GM19043 (cell line): ENCODE results near the gene GRIK3.

Source experiments
- ATAC-seq: cut with Tn5 transposase; IDR thresholded peaks from one replicate; pipeline ENCODE4 v1.9.1; 2021; ENCODE audit warnings: low read depth; ENCODE audit not compliant: unreplicated experiment

Gene GRIK3

DNA sequence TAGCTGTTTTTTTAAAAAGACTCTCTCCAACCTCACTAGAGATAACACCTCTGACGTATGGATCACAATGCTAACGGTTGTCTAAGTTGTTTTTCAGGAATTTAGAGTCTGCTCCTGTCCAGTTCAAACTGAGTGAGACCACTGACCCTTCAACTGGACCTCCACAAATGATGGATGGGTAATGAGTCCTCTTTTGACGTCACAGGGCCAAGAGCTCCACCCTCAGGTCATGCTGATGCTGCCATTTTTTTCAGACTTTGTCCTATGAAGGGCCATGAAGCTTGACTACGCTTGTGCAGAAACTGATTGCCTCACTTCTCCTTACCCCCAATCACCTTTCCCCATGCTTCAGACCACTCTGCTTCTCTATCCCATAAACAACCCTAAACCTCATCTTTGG lies 16.6 kb downstream of the GRIK3 start:
- no peak for ATAC-seq

DNA sequence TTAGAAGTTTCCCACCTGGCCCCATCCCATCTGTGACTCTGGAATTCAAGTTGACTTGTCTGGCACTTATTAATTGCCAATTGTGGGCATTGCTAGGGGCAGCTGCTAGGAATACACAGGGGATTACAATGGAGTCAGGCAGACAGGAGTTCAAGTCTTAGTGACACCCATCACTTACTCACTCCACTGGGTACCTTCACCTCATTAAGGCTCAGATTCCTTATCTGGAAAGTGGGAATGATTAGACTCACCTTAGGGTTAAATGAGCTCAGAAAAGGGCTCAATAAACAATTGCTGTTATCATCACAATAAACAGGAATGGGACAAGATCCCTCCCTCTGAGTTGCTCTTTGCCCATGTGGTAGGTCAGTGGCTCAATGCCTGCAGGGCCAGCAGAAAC lies 18.2 kb downstream of the GRIK3 start:
- no peak for ATAC-seq

DNA sequence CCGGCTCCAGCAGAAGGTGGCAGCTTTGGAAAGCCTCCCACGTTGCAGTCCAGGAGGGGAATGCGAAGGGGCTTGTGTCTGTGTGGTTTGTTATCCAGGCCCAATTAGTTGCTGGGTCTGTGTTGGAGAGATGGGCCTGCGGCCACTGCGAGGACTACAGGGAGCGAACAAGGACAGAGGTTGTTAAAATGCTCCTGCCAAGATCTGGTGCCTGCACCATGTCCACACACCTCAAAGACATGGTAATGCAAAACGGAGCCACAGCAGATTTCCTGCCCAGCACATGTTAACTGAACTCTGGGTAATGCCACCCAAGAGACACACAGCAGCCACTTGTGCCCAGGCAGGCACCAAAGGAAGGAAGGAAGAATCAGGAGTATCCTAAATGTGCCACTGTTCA lies 18.6 kb downstream of the GRIK3 start:
- no peak for ATAC-seq

DNA sequence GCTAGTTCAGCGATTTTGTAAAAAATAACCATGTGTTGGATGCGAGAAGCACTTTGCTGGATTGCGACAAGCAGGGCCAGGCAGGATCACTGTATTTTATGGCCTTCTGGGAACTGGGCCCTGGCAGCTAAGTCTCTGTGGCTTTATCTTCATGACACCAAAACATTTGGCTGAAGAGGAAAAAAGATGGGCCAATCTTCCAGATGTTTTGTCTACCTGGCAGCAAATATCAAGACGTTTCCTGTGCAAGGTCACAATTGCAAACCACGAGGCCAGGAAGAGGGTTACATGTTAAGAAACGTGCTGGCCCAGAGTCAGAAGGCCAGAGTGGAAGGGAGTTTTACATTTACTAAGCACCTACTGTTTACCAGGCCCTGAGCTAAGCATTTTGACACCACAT lies 22.1 kb downstream of the GRIK3 start:
- no peak for ATAC-seq

DNA sequence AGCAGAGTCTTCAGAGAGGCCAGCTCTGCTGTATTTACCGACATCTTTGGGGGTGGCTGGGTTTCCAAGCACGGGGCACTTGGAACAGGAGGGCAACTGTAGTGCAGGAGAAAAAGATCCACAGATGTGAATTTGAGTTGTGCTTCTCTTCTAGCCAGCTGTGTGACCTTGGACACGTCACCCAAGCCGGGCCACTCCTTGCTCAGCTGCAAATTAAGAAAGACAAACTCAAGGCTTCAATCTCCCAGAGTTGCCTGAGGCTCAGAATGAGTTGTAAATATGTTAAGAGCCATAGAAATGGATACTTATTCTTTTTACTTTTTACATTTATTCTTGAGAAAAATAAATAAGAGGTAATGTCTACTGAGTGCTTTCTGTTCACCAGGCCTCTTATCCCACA lies 24.3 kb downstream of the GRIK3 start:
- no peak for ATAC-seq

DNA sequence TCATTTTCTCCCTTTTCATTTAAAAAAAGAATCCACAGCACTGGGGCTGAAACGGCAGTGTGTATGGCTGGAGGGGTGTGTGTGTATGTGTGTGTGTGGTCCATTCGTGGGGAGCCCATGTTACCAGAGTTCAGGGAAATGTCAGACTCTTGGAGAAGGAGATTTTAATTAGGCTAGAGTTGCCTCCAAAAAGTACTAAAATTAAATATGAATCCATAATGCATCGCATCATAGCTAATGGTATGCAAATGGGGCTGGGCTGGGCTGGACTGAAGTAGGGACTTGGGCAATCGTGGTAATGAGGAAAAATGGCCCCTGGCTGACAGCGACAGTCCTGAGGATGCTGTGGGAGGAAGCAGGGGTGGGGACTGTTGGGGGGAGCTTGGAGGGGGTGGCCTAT lies 24.8 kb downstream of the GRIK3 start:
- ATAC-seq = no peak

DNA sequence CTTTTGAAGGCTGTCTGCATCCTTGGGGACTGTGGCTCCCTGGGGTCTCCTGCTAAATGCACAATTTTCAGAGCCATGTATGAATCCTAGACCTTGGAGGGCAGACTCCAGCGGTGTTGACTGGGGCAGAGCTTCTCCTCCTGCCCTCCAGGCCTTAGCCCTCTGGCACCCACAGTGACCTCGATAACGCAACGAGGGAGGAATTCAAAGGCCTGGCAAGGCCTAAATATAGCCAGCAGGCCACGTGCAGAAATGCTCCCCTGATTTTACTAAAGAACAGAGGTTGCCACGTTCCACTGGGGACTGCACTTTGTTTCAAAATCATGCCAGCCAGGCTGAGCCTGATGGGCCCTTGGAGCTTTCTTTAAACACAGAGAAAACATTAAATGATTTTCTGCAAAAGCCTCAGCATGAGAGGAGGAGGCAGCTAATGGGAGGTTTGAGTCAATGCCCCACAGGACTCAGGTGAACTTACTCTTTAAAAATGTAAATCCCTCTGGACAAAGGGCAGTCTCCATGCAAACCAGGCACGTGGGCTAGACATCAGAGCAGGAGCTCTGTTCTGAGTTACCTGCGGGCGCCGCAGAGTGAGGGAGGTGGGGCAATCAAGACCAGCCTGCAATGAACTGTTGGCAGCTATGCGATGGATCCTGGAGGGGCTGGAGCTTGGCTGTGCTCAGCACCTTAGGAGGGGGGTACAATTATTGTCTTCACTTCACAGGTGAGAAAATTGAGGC lies 28.0 kb downstream of the GRIK3 start:
- ATAC-seq = no peak

DNA sequence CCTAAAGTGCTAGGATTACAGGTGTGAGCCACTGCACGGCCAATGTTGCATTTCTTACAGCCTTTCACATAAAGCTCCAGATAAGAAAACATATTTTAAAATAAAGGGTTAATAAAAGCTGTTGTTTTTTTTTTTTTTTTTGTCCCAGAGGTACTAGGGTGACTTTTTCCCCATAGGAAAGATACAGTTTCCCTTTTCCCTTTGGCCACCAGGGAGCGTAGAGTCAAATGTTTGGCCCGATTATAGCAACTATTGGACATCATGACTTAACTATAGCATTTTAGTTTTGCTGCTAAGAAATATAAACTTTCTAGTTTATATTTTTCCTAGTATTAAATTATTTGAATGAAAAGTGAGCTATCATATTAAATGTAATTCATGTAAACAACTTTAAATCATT lies 31.4 kb downstream of the GRIK3 start:
- ATAC-seq = no peak

DNA sequence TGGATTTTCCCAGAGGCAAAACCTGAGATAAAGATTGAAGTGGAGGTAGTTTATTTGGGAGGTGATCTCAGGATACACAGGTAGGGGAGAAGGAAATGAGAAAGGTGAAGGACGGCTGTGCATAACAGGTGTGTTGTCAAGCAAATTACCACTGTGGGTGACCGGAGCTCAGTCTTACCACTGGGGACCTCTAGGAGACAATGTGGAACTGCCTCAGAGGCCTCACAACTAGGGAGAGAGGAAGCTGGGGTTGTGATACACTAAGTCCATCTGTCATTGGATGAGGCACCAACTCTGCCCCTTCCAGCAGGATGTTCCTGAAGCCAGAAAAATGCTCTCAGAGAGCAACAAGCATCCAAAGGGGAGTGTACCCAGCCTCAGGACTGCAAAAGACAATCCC lies 32.6 kb downstream of the GRIK3 start:
- no peak for ATAC-seq

DNA sequence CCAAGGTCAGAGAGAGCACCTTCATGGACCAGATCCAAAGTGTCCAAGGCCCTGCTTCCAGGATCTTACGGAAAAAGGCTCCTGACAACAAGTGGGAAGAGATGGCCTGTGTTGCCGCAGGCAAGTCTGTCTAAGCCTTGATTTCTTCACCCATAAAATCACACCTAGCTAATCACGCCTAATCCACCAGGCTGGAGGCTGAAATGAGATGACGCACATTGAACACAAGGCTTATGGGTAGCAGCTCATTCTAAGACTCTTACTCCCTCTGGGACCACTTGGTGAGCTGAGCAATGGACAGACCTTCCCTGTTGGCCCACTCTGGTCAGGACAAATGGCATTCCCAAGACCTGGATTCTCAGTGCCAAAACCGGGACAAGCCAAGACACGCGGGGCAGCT lies 38.2 kb downstream of the GRIK3 start:
- ATAC-seq = no peak

DNA sequence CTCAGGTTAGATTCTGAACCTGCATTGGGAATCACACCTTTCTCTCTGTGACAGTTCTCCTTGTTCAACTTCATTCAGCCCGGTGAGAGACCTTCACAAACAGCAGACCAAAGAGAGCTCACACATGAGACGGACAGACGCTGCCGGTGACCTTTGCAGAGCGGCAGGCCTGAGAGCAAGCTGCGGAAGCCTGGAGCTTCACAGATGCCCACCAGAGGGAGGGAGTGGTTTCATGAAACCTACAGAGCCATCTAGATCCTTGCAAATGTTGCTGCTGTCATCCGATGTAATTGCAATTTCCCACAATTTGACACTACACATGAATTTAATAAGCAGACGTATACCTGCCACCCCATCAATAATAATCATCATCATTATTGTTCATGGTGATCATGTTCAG lies 39.4 kb downstream of the GRIK3 start:
- no peak for ATAC-seq

DNA sequence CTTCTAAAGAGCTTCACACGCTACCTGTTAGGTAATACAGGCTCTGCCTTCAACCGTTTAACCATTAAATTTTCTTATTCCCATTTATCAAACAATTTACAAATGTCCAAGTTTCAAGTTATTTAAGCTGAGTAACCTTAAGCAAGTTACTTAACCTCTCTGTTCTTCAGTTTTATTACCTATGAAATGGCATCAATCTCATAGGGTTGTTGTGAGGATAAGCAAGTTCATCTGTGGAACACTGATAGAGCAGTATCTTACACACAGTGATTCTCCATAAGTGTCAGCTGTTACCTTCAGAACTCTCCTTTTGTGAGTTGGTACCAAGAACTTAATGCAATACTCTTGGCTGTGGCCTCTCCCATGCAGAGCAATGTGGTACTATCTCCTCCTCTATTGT lies 40.0 kb downstream of the GRIK3 start:
- ATAC-seq = no peak

DNA sequence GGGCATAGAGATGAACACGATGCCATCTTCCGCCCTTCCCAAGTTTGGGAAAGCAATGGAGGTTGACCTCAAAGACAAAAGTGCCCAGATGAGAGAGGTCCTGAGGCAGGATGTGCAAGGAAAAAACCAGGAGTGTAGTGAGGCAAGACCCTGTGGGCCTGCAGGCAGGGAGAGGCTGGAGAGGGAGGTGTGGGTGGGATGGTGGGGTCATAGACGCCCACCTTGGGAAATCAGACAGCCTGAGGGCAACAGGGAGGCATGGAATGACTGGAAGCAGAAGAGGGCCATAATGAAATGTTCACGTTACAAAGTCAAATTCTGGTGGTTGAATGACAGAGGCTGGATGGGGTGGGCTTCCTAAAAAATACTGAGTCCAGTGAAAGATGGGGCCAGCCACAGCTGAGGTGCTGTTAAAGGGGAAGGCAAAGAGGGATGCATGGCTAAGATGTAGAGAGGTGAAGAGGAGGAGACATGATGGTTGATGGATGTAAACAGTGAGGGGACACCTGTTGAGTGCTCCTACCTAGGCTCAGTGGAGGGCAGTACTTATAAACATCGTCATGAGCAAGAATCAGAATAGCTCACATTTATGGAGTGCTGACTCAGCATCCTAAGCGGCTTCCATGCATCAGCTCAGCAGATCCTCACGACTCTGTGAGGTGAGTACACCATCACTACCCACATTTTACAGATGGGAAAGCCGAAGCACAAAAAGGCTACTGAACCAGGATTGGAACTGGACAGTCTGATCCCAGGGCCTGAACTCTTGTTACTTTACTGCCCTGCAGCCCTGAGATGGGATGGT lies 42.0 kb downstream of the GRIK3 start:
- no peak for ATAC-seq

DNA sequence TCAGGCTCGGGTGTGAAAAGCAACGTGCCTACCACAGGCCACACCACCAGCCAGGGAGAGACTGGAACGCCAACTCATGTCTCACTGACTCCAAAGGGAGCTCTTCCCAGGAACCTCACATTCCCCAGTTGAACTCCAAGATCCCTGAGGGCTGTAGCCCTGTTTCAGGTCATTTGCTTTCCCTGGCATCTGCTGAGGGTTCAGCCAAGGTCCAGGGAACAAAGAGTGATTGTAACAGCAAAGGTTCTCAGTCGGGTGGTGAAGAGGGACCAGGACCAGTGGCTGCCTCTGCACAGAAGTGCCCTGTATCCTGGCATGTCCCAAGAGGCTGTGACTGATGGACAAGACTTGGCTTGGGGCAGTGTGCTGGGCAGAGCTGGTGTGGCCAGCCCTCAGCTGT lies 42.8 kb downstream of the GRIK3 start:
- ATAC-seq = no peak

DNA sequence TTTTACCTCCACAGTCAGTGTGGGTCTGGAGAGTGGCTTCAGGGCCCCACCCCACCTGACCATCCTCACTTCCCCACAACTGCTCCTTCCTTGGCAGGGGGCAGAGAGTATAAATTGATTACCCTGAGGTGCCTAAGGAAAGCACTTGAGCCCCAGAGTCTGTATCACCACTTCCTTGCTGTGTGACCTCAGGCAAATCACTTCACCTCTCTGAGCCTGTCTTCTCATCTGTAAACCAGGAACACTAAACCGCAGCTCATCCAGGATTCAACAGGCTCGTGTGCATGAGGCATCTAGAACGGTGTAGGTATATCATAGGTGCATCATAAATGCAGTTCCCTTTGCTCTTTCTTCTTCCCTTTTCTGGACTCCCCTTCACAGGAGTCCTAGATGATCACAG lies 43.4 kb downstream of the GRIK3 start:
- ATAC-seq = no peak

DNA sequence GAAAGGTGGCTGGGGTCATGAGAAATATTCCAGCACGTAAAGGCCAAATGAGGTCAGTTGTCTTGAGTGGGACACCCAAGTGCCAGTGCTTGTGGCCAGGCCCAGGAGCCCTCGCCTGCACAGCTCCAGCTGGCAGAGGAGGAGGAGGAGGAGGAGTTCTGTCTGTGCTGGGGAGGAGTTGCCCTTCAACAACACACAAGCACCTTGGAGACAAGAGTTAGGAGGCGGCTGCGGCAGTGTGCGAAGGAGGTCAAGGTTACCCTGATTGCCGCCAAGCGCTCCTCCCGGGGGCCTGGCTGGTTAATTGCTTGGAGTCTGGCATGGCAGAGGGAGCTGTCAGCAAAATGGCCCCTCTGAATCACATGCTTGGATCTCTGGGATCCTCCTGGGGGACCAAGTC lies 45.1 kb downstream of the GRIK3 start:
- ATAC-seq = no peak

DNA sequence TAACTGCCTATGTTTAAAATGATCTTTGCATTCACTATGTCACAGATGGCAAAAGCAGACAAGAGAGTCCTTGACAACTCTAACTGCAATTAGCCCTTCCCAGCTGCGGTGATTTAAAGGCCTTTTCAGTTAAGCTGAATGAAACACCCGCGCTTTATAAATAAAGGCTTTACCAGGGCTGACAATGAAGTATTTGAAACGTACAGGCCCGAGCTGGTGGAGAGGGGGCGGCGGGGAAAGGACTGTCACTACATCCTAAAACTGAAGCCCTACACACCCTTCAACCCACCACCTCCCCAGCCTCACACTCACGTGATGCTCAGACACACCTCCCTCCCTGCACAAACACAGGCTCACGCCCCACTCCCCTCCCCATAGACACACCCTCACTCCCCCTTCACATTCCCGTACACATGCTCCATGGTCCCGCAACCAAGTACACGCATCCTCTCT lies 45.5 kb downstream of the GRIK3 start:
- no peak for ATAC-seq

DNA sequence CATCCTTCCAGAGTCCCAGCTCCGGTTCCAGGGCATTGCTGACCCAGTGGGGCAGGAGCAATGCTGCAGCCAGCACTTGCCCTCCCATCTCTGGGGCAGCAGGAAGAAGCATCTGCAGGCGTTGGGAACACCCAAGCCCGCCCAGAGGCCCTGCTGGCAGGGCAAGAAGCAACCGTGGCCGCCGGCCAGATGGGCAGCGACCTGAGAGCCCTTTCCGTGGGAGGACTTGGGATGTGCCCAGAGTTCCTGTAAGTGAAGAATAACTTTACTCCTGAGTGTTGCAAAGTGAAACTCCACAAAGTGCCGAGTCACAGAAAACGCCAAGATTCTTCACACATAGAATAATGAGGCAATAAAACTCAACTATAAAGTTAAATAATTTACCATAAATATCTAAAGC lies 46.0 kb downstream of the GRIK3 start:
- ATAC-seq = no peak

DNA sequence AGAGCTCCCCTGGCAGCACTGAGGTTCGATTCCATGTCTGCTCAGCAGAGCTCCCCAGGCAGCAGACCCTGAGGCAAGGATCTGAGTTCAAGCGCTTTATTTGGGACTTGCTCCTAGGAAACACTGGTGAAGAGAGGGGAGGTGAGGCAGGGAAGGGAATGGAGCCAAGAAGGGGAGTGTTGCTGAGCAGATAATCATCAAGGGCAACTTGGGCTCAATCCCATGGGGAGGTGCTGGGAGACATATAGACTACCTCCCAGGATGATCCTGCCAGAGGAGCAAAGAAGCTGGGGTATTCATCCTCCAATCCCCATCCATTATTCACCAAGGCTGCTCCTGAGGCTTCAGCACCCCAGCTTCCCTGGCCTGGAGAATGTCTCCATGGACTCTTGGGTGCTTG lies 47.0 kb downstream of the GRIK3 start:
- no peak for ATAC-seq

DNA sequence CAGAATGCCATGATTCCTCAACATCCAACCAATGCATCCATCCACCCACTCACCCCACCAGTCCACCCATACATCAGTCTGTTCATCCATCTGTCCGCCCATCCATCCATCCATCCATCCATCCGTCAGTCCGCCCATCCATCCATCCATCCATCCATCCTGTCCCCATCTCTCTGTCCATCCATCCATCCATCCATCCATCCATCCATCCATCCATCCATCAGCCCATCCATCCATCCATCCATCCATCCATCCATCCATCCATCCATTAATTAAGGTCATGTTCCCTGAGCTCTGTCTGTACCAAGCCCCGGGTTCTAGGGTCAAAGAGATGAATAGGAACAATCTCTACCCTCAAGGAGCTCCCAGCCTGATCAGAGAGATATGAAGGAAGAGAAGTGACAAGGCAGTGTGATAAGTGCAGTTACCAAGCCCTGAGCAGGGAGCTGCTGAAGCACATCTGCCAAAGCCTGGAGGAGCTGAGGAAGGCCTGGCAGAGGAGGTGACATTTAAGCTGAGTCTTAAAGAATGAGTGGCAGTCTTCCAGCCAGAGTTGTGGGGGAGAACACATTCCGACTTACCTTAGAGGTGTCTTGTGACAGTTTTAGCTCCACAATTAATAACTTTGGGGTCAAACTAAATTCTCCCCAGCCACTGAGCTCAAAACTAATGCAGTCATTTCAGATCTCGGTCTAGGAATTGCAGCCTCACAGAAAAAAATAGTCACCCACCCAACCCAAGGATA lies 47.9 kb downstream of the GRIK3 start:
- ATAC-seq = no peak

DNA sequence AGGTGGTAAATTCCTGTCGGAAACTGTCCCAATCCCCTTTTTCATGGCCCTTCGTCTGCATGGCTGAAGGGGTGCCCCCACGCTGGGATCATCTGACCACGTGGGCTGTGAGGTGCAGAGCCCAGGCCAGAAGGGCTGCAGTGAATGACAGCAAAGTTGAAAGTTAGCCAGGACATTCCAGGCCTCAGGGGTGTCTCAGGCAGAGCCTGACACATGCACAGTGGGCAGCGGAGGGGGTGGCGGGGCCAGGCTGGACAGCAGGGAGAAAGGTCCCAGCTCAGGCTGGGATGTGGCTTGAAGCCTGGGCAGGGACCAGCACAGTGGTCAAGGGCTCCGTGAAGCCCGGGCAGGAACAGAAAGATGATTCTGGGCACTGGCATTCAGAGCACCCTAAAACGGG lies 49.6 kb downstream of the GRIK3 start:
- no peak for ATAC-seq

DNA sequence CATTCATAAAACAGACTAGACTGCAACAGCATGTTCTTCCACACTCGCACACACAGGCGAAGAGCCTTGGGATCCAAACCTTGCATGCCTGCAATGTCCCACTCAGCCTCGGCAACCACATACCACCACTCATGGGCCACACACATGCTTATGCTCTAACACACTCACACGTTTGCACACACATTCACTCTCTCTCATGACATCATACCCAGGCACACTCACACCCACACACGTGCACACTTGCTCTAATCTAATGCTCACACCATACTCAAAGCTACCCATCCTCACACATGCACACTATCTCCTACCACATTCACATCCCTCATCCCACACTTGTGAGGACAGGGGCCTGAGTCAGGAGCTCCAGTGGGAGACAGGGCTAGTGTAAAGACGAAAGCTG lies 50.3 kb downstream of the GRIK3 start:
- ATAC-seq = no peak
